K562 (cell line): Measurements from ENCODE around the gene MYOZ1. TPM values are rescaled to one million over a fixed set of nuclear protein-coding genes. Genes with fewer than 3 reads are reported as not detected.
A peak's percentile ranks its signal among the peaks of the same experiment; 100 is the strongest.

Experiments
- ATAC-seq: fragments of 200-7000 bp; cut with Tn5 transposase; 3 replicates; pipeline ENCODE4 v1.9.1; 2020; ENCODE audit warnings: moderate library complexity
- BruUV-seq: library from RNA; stranded (reverse); fragments of 400-500 nt; replicated peaks from 2 replicates; lab custom pipeline; 2021; lab: Mats Ljungman, UMichigan
- CTCF ChIA-PET: fragments of 300-600 bp; formaldehyde crosslinking; extraction: SDS; loops from one replicate; lab custom pipeline; 2021; ENCODE audit warnings: low intra/inter-chr PET ratio; lab: Yijun Ruan, JAX
- POLR2A ChIA-PET: fragments of 300-600, 350-650 bp; sonication (Branson Sonifier 250); formaldehyde crosslinking; extraction: SDS; loops from one replicate; lab custom pipeline; 2021; ENCODE audit warnings: antibody characterized with exemption, inconsistent platforms; lab: Yijun Ruan, JAX
- DNase-seq, 4 experiments: peaks; one replicate each; pipeline versions ENCODE4 v3.0.0 to v3.0.0-alpha.2; 2011 to 2018; ENCODE audit warnings: low spot score in 3 of 4, mixed read lengths in 3 of 4; ENCODE audit errors: extremely low read depth in 1 of 4
- FAIRE-seq: peaks from 2 replicates; lab custom pipeline; 2011; peaks lifted over from hg19 to GRCh38; lab: Jason Lieb, UNC
- H2AFZ ChIP-seq: 2 replicates; pipeline ENCODE4 v1.6.0; 2011; ENCODE audit warnings: low read depth, low read length, control low read depth, inconsistent platforms
- H3K27ac ChIP-seq: fragments of 200-600 bp; 3 replicates; pipeline ENCODE4 v1.8.0; 2011; ENCODE audit warnings: low read depth, mild to moderate bottlenecking, control low read depth, inconsistent platforms, low read length, moderate library complexity, mixed read lengths; ENCODE audit errors: extremely low read depth
- H3K27me3 ChIP-seq, 2 experiments: fragments of 300-600 bp in 1 of 2; 2 replicates in 1 of 2; 3 replicates in 1 of 2; pipeline versions ENCODE4 v1.6.0 to v1.8.0; 2011; ENCODE audit warnings: inconsistent platforms in 2 of 2, low read length in 2 of 2, mild to moderate bottlenecking in 1 of 2, mixed read lengths in 1 of 2, moderate library complexity in 1 of 2; ENCODE audit not compliant: control insufficient read depth in 2 of 2, insufficient read depth in 2 of 2
- H3K36me3 ChIP-seq: fragments of 300-600 bp; 3 replicates; pipeline ENCODE4 v1.8.0; 2011; ENCODE audit warnings: mild to moderate bottlenecking, low read length, inconsistent platforms; ENCODE audit not compliant: control insufficient read depth, insufficient read depth
- H3K4me1 ChIP-seq, 2 experiments: fragments of 200-600 bp in 1 of 2; replicated peaks in 1 of 2; 2 replicates in 1 of 2; 3 replicates in 1 of 2; pipeline versions ENCODE4 v1.5.1 to v1.8.0; 2011; ENCODE audit warnings: inconsistent platforms in 2 of 2, low read length in 2 of 2, mild to moderate bottlenecking in 1 of 2, mixed read lengths in 1 of 2, moderate library complexity in 1 of 2; ENCODE audit not compliant: control insufficient read depth in 2 of 2, insufficient read depth in 2 of 2
- H3K4me2 ChIP-seq: 2 replicates; pipeline ENCODE4 v1.6.1; 2011; ENCODE audit warnings: low read length, control low read depth, inconsistent platforms, mixed read lengths; ENCODE audit not compliant: insufficient read depth
- H3K4me3 ChIP-seq: fragments of 200-600 bp; sonication (generic), shearing (Covaris generic); 2 replicates; pipeline ENCODE4 v1.5.1; 2016; ENCODE audit warnings: control low read depth, inconsistent platforms
- H3K79me2 ChIP-seq: fragments of 200-600 bp; 3 replicates; pipeline ENCODE4 v1.8.0; 2011; ENCODE audit warnings: low read length, inconsistent platforms; ENCODE audit not compliant: control insufficient read depth, insufficient read depth
- H3K9ac ChIP-seq, 2 experiments: 2 replicates each; pipeline versions ENCODE4 v1.6.0 to v1.6.1; 2011; ENCODE audit warnings: low read depth in 2 of 2, low read length in 2 of 2, control low read depth in 1 of 2, inconsistent platforms in 1 of 2, mild to moderate bottlenecking in 1 of 2, mixed read lengths in 1 of 2; ENCODE audit not compliant: insufficient read depth in 1 of 2
- H3K9me1 ChIP-seq: one replicate; pipeline ENCODE4 v1.6.0; 2011; ENCODE audit warnings: inconsistent platforms, mild to moderate bottlenecking, low read length, moderate library complexity; ENCODE audit not compliant: control insufficient read depth, insufficient read depth
- H3K9me3 ChIP-seq: replicated peaks from 2 replicates; pipeline ENCODE4 v1.5.1; 2011; ENCODE audit warnings: low read depth, low read length, inconsistent platforms; ENCODE audit not compliant: control insufficient read depth, insufficient read depth
- H4K20me1 ChIP-seq: replicated peaks from 2 replicates; pipeline ENCODE4 v1.6.1; 2011; ENCODE audit warnings: low read length, inconsistent platforms, mixed read lengths; ENCODE audit not compliant: control insufficient read depth, insufficient read depth
- ESRRA ChIP-seq: fragments of 450-650 bp; IDR thresholded peaks from 2 replicates; pipeline ENCODE4 v1.6.1; 2014; ENCODE audit warnings: low read depth, mild to moderate bottlenecking, moderate library complexity, borderline replicate concordance
- GTF2A2 ChIP-seq: IDR thresholded peaks from 2 replicates; pipeline ENCODE4 v1.6.1; 2016; ENCODE audit warnings: mild to moderate bottlenecking, missing genetic modification characterization, missing compliant biosample characterization
- HOXB6 ChIP-seq: fragments of 250-450 bp; sonication (Bioruptor Pico); IDR thresholded peaks from 2 replicates; pipeline ENCODE4 v1.5.1; 2022; ENCODE audit warnings: mild to moderate bottlenecking, borderline replicate concordance
- JUNB ChIP-seq: fragments of 450-650 bp; formaldehyde crosslinking; conservative IDR thresholded peaks from 2 replicates; pipeline ENCODE4 v1.4.0; 2020; ENCODE audit warnings: mild to moderate bottlenecking
- SMAD2 ChIP-seq: fragments of 150-350 bp; IDR thresholded peaks from 2 replicates; pipeline ENCODE4 v1.6.1; 2014; ENCODE audit warnings: low read depth, mild to moderate bottlenecking, low read length
- TOE1 ChIP-seq, 2 experiments: fragments of 450-650 bp in 1 of 2; sonication (generic) in 1 of 2; formaldehyde crosslinking in 1 of 2; IDR thresholded peaks; 2 replicates each; pipeline versions ENCODE4 v1.7.1 to v1.8.0; 2016 to 2022; ENCODE audit warnings: borderline replicate concordance in 2 of 2, mild to moderate bottlenecking in 2 of 2, antibody characterized with exemption in 1 of 2, inconsistent platforms in 1 of 2, low read depth in 1 of 2, missing genetic modification reagents in 1 of 2, moderate library complexity in 1 of 2
- ZBTB1 ChIP-seq: sonication (generic); formaldehyde crosslinking; IDR thresholded peaks from 2 replicates; pipeline ENCODE4 v1.8.1; 2023; ENCODE audit warnings: missing genetic modification reagents, low read depth, mild to moderate bottlenecking, borderline replicate concordance
- WGBS: fragments of 100-300 bp; shearing (Covaris generic); methylation state at CpG from one replicate; pipeline ENCODE4 v1.1.6; 2016; ENCODE audit warnings: low coverage, mixed read lengths; ENCODE audit not compliant: insufficient coverage; ENCODE audit errors: missing lambda C conversion rate; 5-methylcytosine and 5-hydroxymethylcytosine counted together
- in situ Hi-C: fragments of 300-500 bp; cut with MboI; formaldehyde crosslinking; loops from 4 replicates; pipeline ENCODE4 v1.15.0; 2018; ENCODE audit warnings: inconsistent platforms, mixed read lengths
- intact Hi-C: fragments of 100-400 bp; cut with micrococcal nuclease; formaldehyde crosslinking; loops from 2 replicates; pipeline ENCODE4 v1.14.2; 2022
- polyA plus RNA-seq, 8 experiments: library from polyadenylated mRNA; depleted of rRNA in 4 of 8; stranded (reverse) in 5 of 8; unstranded in 3 of 8; fragments of >200 nt; fragmentation: Nextera tagmentation in 2 of 8; fragmentation: Illumina TruSeq in 1 of 8; extraction: Ambion mirVana in 2 of 8; extraction: Trizol in 1 of 8; gene quantifications; 2 replicates each; pipeline versions ENCODE4 v1.2.1 to v1.2.3, GENCODE V29; 2011 to 2014; ENCODE audit warnings: inconsistent platforms in 1 of 8, missing spikeins in 1 of 8
- total RNA-seq, 7 experiments: library from RNA; depleted of rRNA in 6 of 7; stranded (reverse); fragments of >200 nt in 6 of 7; fragmentation: Illumina TruSeq in 2 of 7; extraction: Trizol in 2 of 7; gene quantifications; 2 replicates each; pipeline versions ENCODE4 v1.2.1 to v1.2.3, GENCODE V29; 2011 to 2021; ENCODE audit warnings: low replicate concordance in 1 of 7
- TF ChIP-seq, protein P1 (sequence below): fragments of 450-650 bp; conservative IDR thresholded peaks from 2 replicates; pipeline ENCODE4 v1.6.1; 2016; ENCODE audit warnings: missing genetic modification characterization, low read depth, mild to moderate bottlenecking, control low read depth, missing compliant biosample characterization
- TF ChIP-seq, protein P2 (sequence below): IDR thresholded peaks from 3 replicates; pipeline ENCODE4 v1.6.1; 2011; ENCODE audit warnings: borderline replicate concordance, mild to moderate bottlenecking, moderate library complexity; ENCODE audit not compliant: insufficient read length; ENCODE audit errors: extremely low read depth

Gene MYOZ1
- total and polyA plus RNA-seq, 9 of the 15 experiments (the other 6 are each of a cell fraction or from before 2014, with no cell fraction given), result 0.03 to 0.18 (median 0.07) TPM; not detected in 5

DNA sequence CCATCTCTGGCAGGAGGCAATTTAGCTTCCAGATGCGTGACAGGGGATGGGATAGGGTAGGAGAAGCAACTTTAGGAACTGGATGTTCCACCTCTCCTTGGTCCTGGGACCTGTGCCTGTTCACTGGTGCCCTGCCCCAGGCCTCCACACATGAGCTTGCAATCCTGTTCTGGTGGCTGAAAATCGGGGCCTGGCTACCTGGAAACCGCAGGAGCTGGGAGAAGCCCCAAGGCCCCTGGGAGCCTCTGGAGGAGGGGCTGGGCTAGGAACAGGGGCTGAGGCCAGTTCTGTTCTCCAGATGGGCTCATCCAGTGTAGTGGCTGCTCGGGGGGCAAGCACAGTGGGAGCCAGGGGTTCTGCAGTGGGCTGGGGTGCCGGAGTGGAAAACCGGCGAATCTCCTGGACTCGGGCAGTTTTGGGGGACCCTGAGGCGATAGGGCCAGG is 5.3 kb upstream of the MYOZ1 start:
- intact Hi-C loops, result loop anchor here (10.0 kb wide), 1 partner anchor 242 kb away; no protein-coding TSS in a partner anchor
- ATAC-seq, result no peak
- peaks cover 35 to 38% of the 10 kb centered on the region in 2 experiments for H3K4me1 ChIP-seq
- no peaks in the 10 kb centered on the region for H3K9me1 ChIP-seq
- no TSS peak for BruUV-seq
- peak overlapping the region in 1 of 2 experiments; percentile 62; a peak in 2 of 4 replicates for H3K9ac ChIP-seq
- peaks cover under 1 to 3% of the 10 kb centered on the region in 2 experiments; a peak in 2 of 5 replicates for H3K27me3 ChIP-seq
- H3K36me3 ChIP-seq, result no peaks in the 10 kb centered on the region
- no peak for TF ChIP-seq JUNB (CRISPR knock-in tag)
- TF ChIP-seq, protein P1, sequence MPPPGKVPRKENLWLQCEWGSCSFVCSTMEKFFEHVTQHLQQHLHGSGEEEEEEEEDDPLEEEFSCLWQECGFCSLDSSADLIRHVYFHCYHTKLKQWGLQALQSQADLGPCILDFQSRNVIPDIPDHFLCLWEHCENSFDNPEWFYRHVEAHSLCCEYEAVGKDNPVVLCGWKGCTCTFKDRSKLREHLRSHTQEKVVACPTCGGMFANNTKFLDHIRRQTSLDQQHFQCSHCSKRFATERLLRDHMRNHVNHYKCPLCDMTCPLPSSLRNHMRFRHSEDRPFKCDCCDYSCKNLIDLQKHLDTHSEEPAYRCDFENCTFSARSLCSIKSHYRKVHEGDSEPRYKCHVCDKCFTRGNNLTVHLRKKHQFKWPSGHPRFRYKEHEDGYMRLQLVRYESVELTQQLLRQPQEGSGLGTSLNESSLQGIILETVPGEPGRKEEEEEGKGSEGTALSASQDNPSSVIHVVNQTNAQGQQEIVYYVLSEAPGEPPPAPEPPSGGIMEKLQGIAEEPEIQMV (tag), result no peak
- TF ChIP-seq SMAD2, result no peak
- no peak for TF ChIP-seq HOXB6 (CRISPR knock-in tag)
- TF ChIP-seq ZBTB1, result no peak
- TF ChIP-seq, protein P2, sequence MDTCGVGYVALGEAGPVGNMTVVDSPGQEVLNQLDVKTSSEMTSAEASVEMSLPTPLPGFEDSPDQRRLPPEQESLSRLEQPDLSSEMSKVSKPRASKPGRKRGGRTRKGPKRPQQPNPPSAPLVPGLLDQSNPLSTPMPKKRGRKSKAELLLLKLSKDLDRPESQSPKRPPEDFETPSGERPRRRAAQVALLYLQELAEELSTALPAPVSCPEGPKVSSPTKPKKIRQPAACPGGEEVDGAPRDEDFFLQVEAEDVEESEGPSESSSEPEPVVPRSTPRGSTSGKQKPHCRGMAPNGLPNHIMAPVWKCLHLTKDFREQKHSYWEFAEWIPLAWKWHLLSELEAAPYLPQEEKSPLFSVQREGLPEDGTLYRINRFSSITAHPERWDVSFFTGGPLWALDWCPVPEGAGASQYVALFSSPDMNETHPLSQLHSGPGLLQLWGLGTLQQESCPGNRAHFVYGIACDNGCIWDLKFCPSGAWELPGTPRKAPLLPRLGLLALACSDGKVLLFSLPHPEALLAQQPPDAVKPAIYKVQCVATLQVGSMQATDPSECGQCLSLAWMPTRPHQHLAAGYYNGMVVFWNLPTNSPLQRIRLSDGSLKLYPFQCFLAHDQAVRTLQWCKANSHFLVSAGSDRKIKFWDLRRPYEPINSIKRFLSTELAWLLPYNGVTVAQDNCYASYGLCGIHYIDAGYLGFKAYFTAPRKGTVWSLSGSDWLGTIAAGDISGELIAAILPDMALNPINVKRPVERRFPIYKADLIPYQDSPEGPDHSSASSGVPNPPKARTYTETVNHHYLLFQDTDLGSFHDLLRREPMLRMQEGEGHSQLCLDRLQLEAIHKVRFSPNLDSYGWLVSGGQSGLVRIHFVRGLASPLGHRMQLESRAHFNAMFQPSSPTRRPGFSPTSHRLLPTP, result no peak
- TF ChIP-seq TOE1 (IDR thresholded peaks at IDR 0.05; ENCODE audit: borderline replicate concordance), result no peak
- no peak for TF ChIP-seq TOE1 (CRISPR knock-in tag; IDR thresholded peaks at IDR 0.05; ENCODE audit: borderline replicate concordance, low read depth)
- no peak for TF ChIP-seq ESRRA
- no peak for TF ChIP-seq GTF2A2 (tag)
- TF ChIP-seq, all 486 proteins: peak for 0
- in situ Hi-C loops, result no loop called here
- no peak overlapping the region; the same call in 1 of the 2 replicates for H2AFZ ChIP-seq
- H3K79me2 ChIP-seq, result no peaks in the 10 kb centered on the region
- POLR2A ChIA-PET, result interaction anchor here (0.6 to 1.0 kb wide), 3 partner anchors 21 to 400 kb away, joined by 3 to 4 read pairs (median 3); partner anchors contain the start of gene DNAJC9
- CTCF ChIA-PET, result no interaction called here
- H3K9me3 ChIP-seq, result no peaks in the 10 kb centered on the region
- no peak overlapping the region for H3K27ac ChIP-seq
- H4K20me1 ChIP-seq, result no peaks in the 10 kb centered on the region; the same call in 1 of the 2 replicates
- WGBS, result 77% methylated on average over 9 of the region's 9 CpGs
- FAIRE-seq (no peak), DNase-seq (no peak)
- no peak overlapping the region for H3K4me2 ChIP-seq
- H3K4me3 ChIP-seq, result no peak overlapping the region
